Hepatocyte (in vitro differentiated cells): ENCODE results near the gene MEAK7.

Source experiments
- CTCF ChIP-seq: fragments of 200-600 bp; sonication (generic); IDR thresholded peaks from 2 replicates; pipeline ENCODE4 v1.5.1; 2016; ENCODE audit warnings: antibody characterized with exemption, mild to moderate bottlenecking; ENCODE audit not compliant: poor library complexity
- EZH2 ChIP-seq: fragments of 200-600 bp; sonication (generic); IDR thresholded peaks from 2 replicates; pipeline ENCODE4 v1.6.1; 2016; ENCODE audit warnings: antibody characterized with exemption, mild to moderate bottlenecking, borderline replicate concordance
- EZH2phosphoT487 ChIP-seq: fragments of 200-600 bp; sonication (generic); IDR thresholded peaks from one replicate; pipeline ENCODE4 v1.6.1; 2018; ENCODE audit warnings: antibody characterized with exemption, mild to moderate bottlenecking, low read depth, moderate library complexity; ENCODE audit not compliant: unreplicated experiment, severe bottlenecking

GRCh38 chr16:84508502-84508901, 4.0 kb upstream of the MEAK7 start:
- no peak for TF ChIP-seq CTCF
- TF ChIP-seq EZH2, result no peak
- no peak for TF ChIP-seq EZH2phosphoT487
